Progenitor cell of endocrine pancreas (in vitro differentiated cells): ENCODE data around the gene ITGAE. TPM values are rescaled to one million over a fixed set of nuclear protein-coding genes. Genes with fewer than 3 reads are reported as not detected.

ENCODE experiments used
- DNase-seq: peaks from one replicate; pipeline ENCODE4 v3.0.0; 2021; ENCODE audit warnings: low spot score; ENCODE audit not compliant: unreplicated experiment
- H3K27ac Mint-ChIP-seq: 2 replicates; pipeline ENCODE4 v1.8.0; 2021; ENCODE audit warnings: mild to moderate bottlenecking, moderate library complexity, mixed read lengths
- H3K27me3 Mint-ChIP-seq: 2 replicates; pipeline ENCODE4 v1.8.0; 2021; ENCODE audit warnings: mixed read lengths
- H3K36me3 Mint-ChIP-seq: 2 replicates; pipeline ENCODE4 v1.8.0; 2022; ENCODE audit warnings: mixed read lengths; ENCODE audit not compliant: insufficient read depth
- H3K4me1 Mint-ChIP-seq: 2 replicates; pipeline ENCODE4 v1.8.0; 2021; ENCODE audit warnings: low read depth, mixed read lengths
- H3K4me3 Mint-ChIP-seq: 2 replicates; pipeline ENCODE4 v1.8.0; 2021; ENCODE audit warnings: low read depth, mild to moderate bottlenecking, moderate library complexity, mixed read lengths
- H3K9me3 Mint-ChIP-seq: 2 replicates; pipeline ENCODE4 v1.8.0; 2021; ENCODE audit warnings: low read depth, mixed read lengths
- total RNA-seq: library from RNA; stranded (reverse); gene quantifications from 2 replicates; pipeline ENCODE4 v1.2.1, GENCODE V29; 2021
- TF ChIP-seq, protein P1 (sequence below): fragments of 200-600 bp; sonication (generic); IDR thresholded peaks from one replicate; pipeline ENCODE4 v1.5.0; 2021; ENCODE audit warnings: antibody characterized with exemption, mild to moderate bottlenecking; ENCODE audit not compliant: unreplicated experiment

Gene ITGAE
- total RNA-seq, 1 donor from 2014 or later, result 29.0 TPM

DNA sequence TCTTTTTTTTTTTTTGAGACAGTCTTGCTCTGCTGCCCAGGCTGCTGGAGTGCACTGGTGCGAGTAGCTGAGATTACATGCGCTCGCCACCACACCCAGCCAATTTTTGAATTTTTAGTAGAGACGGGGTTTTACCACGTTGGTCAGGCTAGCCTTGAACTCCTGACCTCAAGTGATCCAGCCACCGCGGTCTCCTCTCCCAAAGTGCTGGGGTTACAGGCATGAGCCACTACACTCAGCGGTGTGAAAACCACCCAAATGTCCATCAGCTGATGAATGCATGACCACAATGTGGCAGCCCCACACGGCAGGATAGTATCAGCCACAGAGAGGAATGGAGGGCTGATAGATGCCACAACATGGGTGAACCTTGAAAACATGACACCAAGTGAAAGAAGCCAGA lies 107.2 kb downstream of the ITGAE start:
- H3K27ac Mint-ChIP-seq, result no peak overlapping the region
- H3K27me3 Mint-ChIP-seq, result peaks cover 50% of the 10 kb centered on the region
- TF ChIP-seq, protein P1, sequence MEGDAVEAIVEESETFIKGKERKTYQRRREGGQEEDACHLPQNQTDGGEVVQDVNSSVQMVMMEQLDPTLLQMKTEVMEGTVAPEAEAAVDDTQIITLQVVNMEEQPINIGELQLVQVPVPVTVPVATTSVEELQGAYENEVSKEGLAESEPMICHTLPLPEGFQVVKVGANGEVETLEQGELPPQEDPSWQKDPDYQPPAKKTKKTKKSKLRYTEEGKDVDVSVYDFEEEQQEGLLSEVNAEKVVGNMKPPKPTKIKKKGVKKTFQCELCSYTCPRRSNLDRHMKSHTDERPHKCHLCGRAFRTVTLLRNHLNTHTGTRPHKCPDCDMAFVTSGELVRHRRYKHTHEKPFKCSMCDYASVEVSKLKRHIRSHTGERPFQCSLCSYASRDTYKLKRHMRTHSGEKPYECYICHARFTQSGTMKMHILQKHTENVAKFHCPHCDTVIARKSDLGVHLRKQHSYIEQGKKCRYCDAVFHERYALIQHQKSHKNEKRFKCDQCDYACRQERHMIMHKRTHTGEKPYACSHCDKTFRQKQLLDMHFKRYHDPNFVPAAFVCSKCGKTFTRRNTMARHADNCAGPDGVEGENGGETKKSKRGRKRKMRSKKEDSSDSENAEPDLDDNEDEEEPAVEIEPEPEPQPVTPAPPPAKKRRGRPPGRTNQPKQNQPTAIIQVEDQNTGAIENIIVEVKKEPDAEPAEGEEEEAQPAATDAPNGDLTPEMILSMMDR, result no peak

DNA sequence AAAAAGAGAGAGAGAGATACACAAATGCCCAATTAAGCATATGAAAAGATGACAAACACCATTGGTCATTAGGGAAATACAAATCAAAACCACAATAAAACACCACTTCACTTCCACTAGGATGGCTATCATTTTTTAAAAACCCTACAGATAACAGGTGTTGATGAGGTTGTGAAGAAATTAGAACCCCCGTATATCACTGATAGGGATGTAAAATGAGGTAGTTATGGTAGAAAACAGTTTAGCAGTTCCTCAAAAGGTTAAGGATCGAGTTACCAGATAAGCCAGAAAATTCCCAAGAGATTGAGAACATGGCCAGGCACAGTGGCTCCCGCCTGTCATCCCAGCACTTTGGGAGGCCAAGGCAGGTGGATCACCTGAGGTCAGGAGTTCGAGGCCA lies 107.8 kb downstream of the ITGAE start:
- Mint-ChIP-seq H3K4me3 (no peak overlapping the region), H3K27ac (no peak overlapping the region), H3K4me1 (peaks cover 1% of the 10 kb centered on the region), H3K36me3 (no peaks in the 10 kb centered on the region), H3K9me3 (no peaks in the 10 kb centered on the region), H3K27me3 (peaks cover 47% of the 10 kb centered on the region)
- TF ChIP-seq, protein P1, result no peak
- DNase-seq, result no peak

More for the DNA sequence above, 107.2 kb downstream of the ITGAE start:
- no peaks in the 10 kb centered on the region for H3K9me3 Mint-ChIP-seq
- DNase-seq, result no peak
- no peak overlapping the region for H3K4me3 Mint-ChIP-seq
- H3K36me3 Mint-ChIP-seq, result no peaks in the 10 kb centered on the region
- peaks cover 1% of the 10 kb centered on the region for H3K4me1 Mint-ChIP-seq

DNA sequence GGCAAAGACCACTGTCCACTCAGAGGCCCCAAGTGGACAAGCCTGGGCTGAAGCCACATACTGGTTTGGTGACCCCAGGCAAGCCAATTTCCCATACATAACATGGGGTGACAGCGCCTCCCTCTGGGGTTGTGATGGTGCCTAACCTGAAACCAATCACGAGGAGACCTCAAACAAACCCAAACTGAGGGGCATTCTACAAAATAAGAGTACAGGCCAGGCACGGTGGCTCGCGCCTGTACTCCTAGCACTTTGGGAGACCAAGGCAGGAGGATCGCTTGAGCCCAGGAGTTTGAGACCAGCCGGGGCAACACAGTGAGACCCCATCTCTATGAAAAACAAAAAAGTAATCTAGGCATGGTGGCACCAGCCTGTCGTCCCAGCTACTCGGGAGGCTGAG lies 108.6 kb downstream of the ITGAE start:
- H3K27me3 Mint-ChIP-seq, result peaks cover 39% of the 10 kb centered on the region
- TF ChIP-seq, protein P1, result no peak
- no peak overlapping the region for H3K4me3 Mint-ChIP-seq
- H3K9me3 Mint-ChIP-seq, result no peaks in the 10 kb centered on the region
- H3K27ac Mint-ChIP-seq, result no peak overlapping the region
- DNase-seq, result no peak
- H3K4me1 Mint-ChIP-seq, result peaks cover 1% of the 10 kb centered on the region
- no peaks in the 10 kb centered on the region for H3K36me3 Mint-ChIP-seq

DNA sequence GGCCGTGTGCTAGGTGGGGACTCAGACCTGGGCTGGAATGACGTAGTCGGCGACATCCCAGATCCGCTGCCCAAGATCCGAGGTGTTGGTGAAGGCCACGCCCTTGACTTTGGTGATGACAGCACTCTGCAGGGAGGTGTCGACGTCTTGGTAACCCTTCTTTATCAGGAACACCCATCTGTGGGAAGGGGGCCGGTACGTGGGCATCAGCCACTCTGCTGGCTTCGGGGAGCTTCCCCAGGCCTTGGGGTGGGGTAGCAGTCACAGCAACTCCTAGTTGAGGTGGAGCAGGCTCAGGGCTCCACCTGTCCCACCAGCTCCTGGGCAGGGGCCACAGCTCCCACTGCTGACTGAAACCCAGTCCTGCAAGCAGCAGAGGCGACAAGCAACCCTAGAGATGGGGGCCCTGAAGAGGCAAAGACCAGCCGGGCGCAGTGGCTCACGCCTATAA lies 109.3 kb downstream of the ITGAE start:
- H3K4me1 Mint-ChIP-seq, result peaks cover 1% of the 10 kb centered on the region
- DNase-seq, result no peak
- H3K27ac Mint-ChIP-seq, result no peak overlapping the region

DNA sequence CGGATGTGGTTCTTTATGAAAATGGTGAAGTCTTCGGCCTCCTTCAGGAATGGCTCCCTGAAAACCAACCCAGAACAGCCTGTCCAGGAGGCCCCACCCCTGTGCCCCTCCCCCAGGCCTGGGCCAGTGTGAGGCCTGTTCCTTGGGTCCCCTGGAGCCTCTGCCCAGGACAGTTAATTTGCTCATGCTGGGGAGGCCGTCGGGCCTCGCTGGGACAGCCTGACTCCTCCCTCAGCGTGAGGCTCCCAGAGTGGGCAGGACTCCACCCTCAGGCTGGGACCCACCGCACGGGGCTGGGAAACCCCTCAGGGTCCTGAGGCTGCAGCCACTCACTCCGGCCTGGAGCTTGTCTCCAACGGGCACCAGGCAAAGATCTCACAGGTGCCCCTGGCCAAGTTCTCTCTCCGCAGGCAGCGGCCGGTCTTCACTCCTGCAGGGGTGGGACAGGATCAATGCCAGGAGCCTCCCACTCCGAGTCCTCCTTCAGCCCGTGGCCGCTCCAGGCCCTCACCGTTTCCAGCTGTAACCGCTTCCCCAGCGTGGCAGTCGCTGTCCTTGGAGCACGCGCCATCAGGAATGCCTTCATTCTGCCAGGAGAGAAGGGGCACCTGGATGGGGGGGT lies 110.8 kb downstream of the ITGAE start:
- H3K27ac Mint-ChIP-seq, result no peak overlapping the region
- H3K36me3 Mint-ChIP-seq, result no peaks in the 10 kb centered on the region
- TF ChIP-seq, protein P1, result no peak
- no peak overlapping the region for H3K4me3 Mint-ChIP-seq
- no peaks in the 10 kb centered on the region for H3K4me1 Mint-ChIP-seq
- H3K9me3 Mint-ChIP-seq, result no peaks in the 10 kb centered on the region
- H3K27me3 Mint-ChIP-seq, result peaks cover 21% of the 10 kb centered on the region
- no peak for DNase-seq

More for the DNA sequence above, 109.3 kb downstream of the ITGAE start:
- Mint-ChIP-seq H3K27me3 (peaks cover 32% of the 10 kb centered on the region), H3K4me3 (no peak overlapping the region), H3K36me3 (no peaks in the 10 kb centered on the region), H3K9me3 (no peaks in the 10 kb centered on the region)
- TF ChIP-seq, protein P1, result no peak
